GM12865 (cell line): ENCODE measurements around the gene IGSF8.

Experiments
- DNase-seq: peaks from one replicate; pipeline ENCODE4 v3.0.0; 2010; ENCODE audit warnings: low read depth
- H3K4me3 ChIP-seq: 2 replicates; pipeline ENCODE4 v1.5.1; 2011; ENCODE audit warnings: mild to moderate bottlenecking, low read depth, low read length, control low read depth
- CTCF ChIP-seq: IDR thresholded peaks from 2 replicates; pipeline ENCODE4 v1.5.1; 2011; ENCODE audit warnings: low read length, control low read depth, low read depth, inconsistent platforms; ENCODE audit not compliant: insufficient read depth; ENCODE audit errors: missing control alignments

IGSF8 gene

GRCh38 chr1:160075836-160076235 is 22.6 kb downstream of the IGSF8 start:
- H3K4me3 ChIP-seq: no peak overlapping the region
- no peak for DNase-seq
- no peak for TF ChIP-seq CTCF

- no peak overlapping the region for H3K4me3 ChIP-seq
- no peak for DNase-seq
- no peak for TF ChIP-seq CTCF
Measured at GRCh38 chr1:160074865-160075264, 23.6 kb downstream of the IGSF8 start.

- H3K4me3 ChIP-seq: no peak overlapping the region
- no peak for DNase-seq
- TF ChIP-seq CTCF: no peak
Measured at GRCh38 chr1:160071289-160071688, 27.1 kb downstream of the IGSF8 start.

GRCh38 chr1:160070243-160071163 is 27.9 kb downstream of the IGSF8 start:
- peak overlapping the region; percentile 46 for H3K4me3 ChIP-seq
- DNase-seq: peak; percentile 53
- TF ChIP-seq CTCF: no peak

GRCh38 chr1:160069460-160070231 is 28.8 kb downstream of the IGSF8 start, which contains the start of gene KCNJ10:
KCNJ10 (minus strand) TSS chr1:160070160; CDS start chr1:160042532, 27,628 bp downstream.
- peak within 1 kb of the TSS; percentile 46 for H3K4me3 ChIP-seq
- no peak for DNase-seq
- no peak for TF ChIP-seq CTCF

- no peak for TF ChIP-seq CTCF
- DNase-seq: no peak
- H3K4me3 ChIP-seq: no peak overlapping the region
Measured at GRCh38 chr1:160068225-160068624, 30.2 kb downstream of the IGSF8 start.
